Upper lobe of right lung (tissue), 1 donor: ENCODE measurements around the gene WWOX. TPM values are rescaled to one million over a fixed set of nuclear protein-coding genes. Genes with fewer than 3 reads are reported as not detected.

Experiments
- ATAC-seq: fragments of 200-7000 bp; cut with Tn5 transposase; one replicate; pipeline ENCODE4 v1.9.1; 2020; ENCODE audit warnings: mild to moderate bottlenecking, moderate library complexity
- DNase-seq: peaks from one replicate; pipeline ENCODE4 v3.0.0-alpha.2; 2020
- H3K27ac ChIP-seq: fragments of 200-600 bp; one replicate; pipeline ENCODE4 v1.8.0; 2022
- H3K27me3 ChIP-seq: fragments of 200-600 bp; one replicate; pipeline ENCODE4 v1.8.0; 2022; ENCODE audit warnings: mild to moderate bottlenecking
- H3K36me3 ChIP-seq: fragments of 200-600 bp; one replicate; pipeline ENCODE4 v1.8.0; 2022
- H3K4me1 ChIP-seq: fragments of 200-600 bp; one replicate; pipeline ENCODE4 v1.8.0; 2022
- H3K4me3 ChIP-seq: fragments of 200-600 bp; one replicate; pipeline ENCODE4 v1.8.0; 2022; ENCODE audit warnings: mild to moderate bottlenecking
- H3K9me3 ChIP-seq: fragments of 200-600 bp; one replicate; pipeline ENCODE4 v1.8.0; 2022
- CTCF ChIP-seq: fragments of 200-600 bp; IDR thresholded peaks from one replicate; pipeline ENCODE4 v1.8.0; 2022; ENCODE audit warnings: antibody characterized with exemption
- intact Hi-C: fragments of 100-400 bp; cut with DNase I; formaldehyde crosslinking; loops from one replicate; pipeline ENCODE4 v1.11.0; 2022
- total RNA-seq: library from RNA; stranded (reverse); fragmentation: NEBNext Ultra II Directional; extraction: Animal tissue kit (Norgen Biotek cat#: 25700); gene quantifications from one replicate; pipeline ENCODE4 v1.2.1, GENCODE V29; 2021
- donor health status: DM: no; HTN: yes; CAD: no; lungs with severe emphysema.

WWOX gene
- total RNA-seq, 1 donor from 2014 or later = 17.0 TPM

DNA sequence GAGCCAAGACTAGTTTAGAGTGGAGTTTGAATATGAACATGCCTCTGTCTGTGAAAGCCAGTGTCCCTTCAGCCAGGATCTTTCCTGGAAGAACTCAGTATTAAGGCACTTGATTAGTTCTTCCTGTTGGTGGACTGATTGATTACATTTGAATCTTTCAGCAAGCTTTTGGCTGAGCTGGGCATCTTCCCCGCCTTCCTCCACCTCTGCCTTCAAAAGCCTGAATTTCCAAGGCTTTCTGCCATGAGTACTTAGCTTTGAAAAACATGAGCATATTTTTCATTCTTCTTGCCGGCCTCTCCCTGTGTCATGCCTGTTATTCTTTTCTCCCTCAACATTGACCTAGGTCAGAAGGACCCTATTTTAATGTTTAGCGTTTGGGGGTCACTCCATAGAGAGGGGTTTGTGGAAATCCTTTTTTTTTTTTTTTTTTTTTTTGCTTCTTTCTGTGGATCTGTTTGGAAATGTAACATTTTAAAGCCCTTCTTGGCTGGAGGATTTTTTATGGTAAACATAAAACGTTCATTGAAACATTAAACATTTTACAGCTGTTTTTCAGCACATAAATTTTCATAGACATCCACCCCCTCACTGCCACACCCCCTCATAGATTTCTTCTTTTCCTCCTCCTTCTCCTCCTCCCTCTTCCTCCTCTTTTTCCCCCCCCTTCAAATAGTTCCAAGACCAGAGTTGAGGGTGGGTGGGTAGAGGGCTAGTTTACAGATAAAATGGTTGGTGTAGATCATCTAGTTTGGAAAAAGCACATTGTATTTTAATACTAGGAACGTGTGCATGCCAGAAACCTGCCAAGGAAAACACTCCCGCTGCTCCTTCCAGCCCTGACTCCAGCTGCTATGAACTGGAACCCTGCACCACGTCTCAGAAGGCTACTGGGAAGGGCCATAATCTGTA, 645.9 kb downstream of the WWOX start:
- intact Hi-C loops = no loop called here

DNA sequence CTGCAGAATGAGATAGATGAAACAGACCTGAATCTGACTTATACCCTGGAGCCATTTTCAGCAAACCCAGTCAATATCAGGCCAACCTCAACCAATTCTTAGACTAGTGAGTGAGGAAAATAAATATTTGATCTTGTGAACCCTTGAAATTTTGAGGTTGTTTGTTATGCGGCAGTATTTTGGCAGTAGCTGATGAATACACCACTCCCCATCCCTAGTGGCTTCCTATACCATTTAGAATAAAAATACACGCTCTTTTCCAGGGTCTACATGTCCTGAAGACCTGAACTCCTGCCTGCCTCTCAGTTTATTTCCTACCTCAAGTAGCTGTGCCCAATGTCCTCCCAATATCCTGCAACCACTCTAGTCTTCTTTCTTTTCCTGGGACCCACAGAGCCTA, 647.3 kb downstream of the WWOX start:
- DNase-seq (no peak), ATAC-seq (no peak)
- TF ChIP-seq CTCF = no peak
- Histone ChIP-seq H3K4me3 (no peak overlapping the region), H3K9me3 (no peaks in the 10 kb centered on the region), H3K27ac (no peak overlapping the region), H3K36me3 (no peaks in the 10 kb centered on the region), H3K27me3 (no peaks in the 10 kb centered on the region), H3K4me1 (peaks cover 3% of the 10 kb centered on the region)
- intact Hi-C loops = no loop called here

More for the DNA sequence above, 645.9 kb downstream of the WWOX start:
- no peak for DNase-seq
- ATAC-seq = no peak
- TF ChIP-seq CTCF = no peak
- H3K27ac ChIP-seq = no peak overlapping the region
- H3K36me3 ChIP-seq = no peaks in the 10 kb centered on the region
- H3K4me1 ChIP-seq = peaks cover 3% of the 10 kb centered on the region
- H3K4me3 ChIP-seq = no peak overlapping the region
- H3K9me3 ChIP-seq = no peaks in the 10 kb centered on the region
- H3K27me3 ChIP-seq = no peaks in the 10 kb centered on the region

- intact Hi-C loops = no loop called here
- ATAC-seq = no peak
Measured at GRCh38 chr16:78748220-78748929, 648.9 kb downstream of the WWOX start.

DNA sequence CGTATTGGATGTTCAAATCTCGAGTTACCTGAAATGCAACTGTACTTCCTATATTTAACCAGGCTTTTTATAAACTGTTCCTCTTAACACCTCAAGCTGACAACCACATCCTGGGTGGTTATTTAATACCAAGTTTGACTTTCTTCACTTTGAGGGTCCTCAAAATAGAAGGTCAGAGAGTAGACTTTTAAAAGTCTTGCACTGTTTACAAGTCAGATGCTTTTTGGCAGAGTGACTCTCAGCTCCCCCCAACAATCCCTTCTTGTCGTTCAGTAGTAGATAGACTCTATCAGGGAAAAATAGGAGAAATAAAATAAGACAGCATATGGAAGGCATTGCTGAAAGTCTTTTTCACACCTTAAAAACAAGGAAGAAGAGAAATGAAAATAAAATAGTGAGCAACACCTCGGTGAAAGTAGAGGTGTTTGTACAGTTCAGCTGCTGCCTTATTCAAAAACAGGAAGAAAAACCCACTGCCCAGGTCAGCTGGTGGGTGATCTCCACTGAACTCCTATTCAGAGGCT, 650.4 kb downstream of the WWOX start:
- intact Hi-C loops = no loop called here
- ATAC-seq = no peak

More at GRCh38 chr16:78748220-78748929, 648.9 kb downstream of the WWOX start:
- DNase-seq = no peak
- Histone ChIP-seq H3K27ac (no peak overlapping the region), H3K27me3 (no peaks in the 10 kb centered on the region), H3K4me1 (no peaks in the 10 kb centered on the region), H3K4me3 (no peak overlapping the region), H3K9me3 (no peaks in the 10 kb centered on the region), H3K36me3 (no peaks in the 10 kb centered on the region)
- TF ChIP-seq CTCF = no peak

GRCh38 chr16:78750611-78751010, 651.2 kb downstream of the WWOX start:
- intact Hi-C loops = no loop called here
- no peak for ATAC-seq
- Histone ChIP-seq H3K36me3 (no peaks in the 10 kb centered on the region), H3K4me1 (no peaks in the 10 kb centered on the region), H3K9me3 (no peaks in the 10 kb centered on the region), H3K27ac (no peak overlapping the region), H3K27me3 (no peaks in the 10 kb centered on the region), H3K4me3 (no peak overlapping the region)
- no peak for TF ChIP-seq CTCF
- DNase-seq = no peak

More for the DNA sequence above, 650.4 kb downstream of the WWOX start:
- Histone ChIP-seq H3K4me3 (no peak overlapping the region), H3K9me3 (no peaks in the 10 kb centered on the region), H3K27me3 (no peaks in the 10 kb centered on the region), H3K4me1 (no peaks in the 10 kb centered on the region), H3K27ac (no peak overlapping the region), H3K36me3 (no peaks in the 10 kb centered on the region)
- DNase-seq = no peak
- no peak for TF ChIP-seq CTCF
